Measurements from ENCODE around the gene KIF18B. TPM values are rescaled to one million over a fixed set of nuclear protein-coding genes. Genes with fewer than 3 reads are reported as not detected.

Gene KIF18B
- total and polyA plus RNA-seq, 2 of the 8 experiments (the other 6 are each of a cell fraction or from before 2014, with no cell fraction given): 39.0 to 59.4 TPM

DNA sequence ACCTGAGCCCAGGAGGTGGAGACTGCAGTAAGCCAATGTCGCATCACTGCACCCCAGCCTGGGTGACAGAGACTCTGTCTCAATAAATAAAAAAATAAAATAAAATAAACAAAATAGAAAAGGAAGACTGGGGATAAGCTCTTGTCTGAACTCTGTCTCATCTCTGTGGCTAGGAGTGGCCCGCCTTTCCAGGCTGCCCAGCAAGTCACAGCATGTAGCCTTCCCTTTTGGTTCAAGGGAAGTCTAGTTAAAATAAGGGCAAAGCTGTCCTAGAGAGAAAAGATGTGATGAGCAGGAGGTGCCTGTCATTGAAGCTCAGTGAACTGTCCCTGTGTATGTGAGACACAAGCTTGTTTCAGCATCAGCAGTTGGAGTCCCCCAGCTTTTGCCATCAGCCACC is 29.6 kb downstream of the KIF18B start (continued):
- TF ChIP-seq CTCF (IDR thresholded peaks at IDR 0.05; ENCODE audit: control extremely low read depth in 1 of 3, insufficient read depth in 1 of 3, low read depth in 1 of 3, low read length in 3 of 3) (no peak), JUND (IDR thresholded peaks at IDR 0.05; ENCODE audit: low read length) (no peak), SP1 (IDR thresholded peaks at IDR 0.05; ENCODE audit: low read depth, low read length) (no peak)
